AG09309 (cell line): ENCODE measurements around the gene TSPO2.

Experiments used
- DNase-seq: peaks from one replicate; pipeline ENCODE4 v3.0.0-alpha.2; 2010; ENCODE audit warnings: low read depth
- H3K4me3 ChIP-seq: 2 replicates; pipeline ENCODE4 v1.5.1; 2011; ENCODE audit warnings: mild to moderate bottlenecking, low read depth, low read length, moderate library complexity; ENCODE audit not compliant: control insufficient read depth
- CTCF ChIP-seq: IDR thresholded peaks from 2 replicates; pipeline ENCODE4 v1.5.1; 2011; ENCODE audit warnings: mild to moderate bottlenecking, low read depth, low read length, inconsistent platforms; ENCODE audit not compliant: insufficient read depth, control insufficient read depth; ENCODE audit errors: missing control alignments

The TSPO2 gene

GRCh38 chr6:41056768-41057490, 14.7 kb downstream of the TSPO2 start:
- no peak overlapping the region for H3K4me3 ChIP-seq
- no peak for DNase-seq
- no peak for TF ChIP-seq CTCF

GRCh38 chr6:41058783-41059181, 16.5 kb downstream of the TSPO2 start:
- no peak for DNase-seq
- H3K4me3 ChIP-seq, result no peak overlapping the region
- no peak for TF ChIP-seq CTCF

GRCh38 chr6:41059556-41059955, 17.3 kb downstream of the TSPO2 start:
- TF ChIP-seq CTCF, result no peak
- no peak overlapping the region for H3K4me3 ChIP-seq
- no peak for DNase-seq

- no peak overlapping the region for H3K4me3 ChIP-seq
- no peak for TF ChIP-seq CTCF
- no peak for DNase-seq
These were observed 19.0 kb downstream of the TSPO2 start for GRCh38 chr6:41061196-41061726.

- H3K4me3 ChIP-seq, result no peak overlapping the region
- TF ChIP-seq CTCF, result no peak
- DNase-seq, result no peak
These were observed 19.8 kb downstream of the TSPO2 start for GRCh38 chr6:41062056-41062455.

- TF ChIP-seq CTCF, result no peak
- DNase-seq, result no peak
- H3K4me3 ChIP-seq, result no peak overlapping the region
These were observed 21.6 kb downstream of the TSPO2 start for GRCh38 chr6:41063884-41064285.

- H3K4me3 ChIP-seq, result no peak overlapping the region
- no peak for DNase-seq
- TF ChIP-seq CTCF, result no peak
These were observed 22.6 kb downstream of the TSPO2 start for GRCh38 chr6:41064841-41065240.
